Spleen (tissue), 11 donors: ENCODE data around the gene PRDX4. TPM values are rescaled to one million over a fixed set of nuclear protein-coding genes. Genes with fewer than 3 reads are reported as not detected.

Source experiments
- DNase-seq: peaks from one replicate; pipeline ENCODE4 v3.0.0-alpha.2; 2020
- H3K27ac ChIP-seq, 8 donors: fragments of 200-600 bp; sonication (generic) in 7 of 8; 1 replicate in 4 of 8; 2 replicates in 4 of 8; pipeline versions ENCODE4 v1.5.0 to v1.8.0; 2016 to 2021; ENCODE audit warnings: inconsistent platforms in 4 of 8, mild to moderate bottlenecking in 4 of 8, moderate library complexity in 1 of 8
- H3K27me3 ChIP-seq, 7 donors: fragments of 200-600 bp; sonication (generic) in 6 of 7; replicated peaks in 1 of 7; 1 replicate in 4 of 7; 2 replicates in 3 of 7; pipeline versions ENCODE4 v1.5.0 to v1.8.0; 2016 to 2021; ENCODE audit warnings: inconsistent platforms in 3 of 7, mild to moderate bottlenecking in 1 of 7
- H3K36me3 ChIP-seq, 6 donors: fragments of 200-600 bp; sonication (generic) in 5 of 6; 1 replicate in 4 of 6; 2 replicates in 2 of 6; pipeline versions ENCODE4 v1.5.0 to v1.8.0; 2016 to 2021; ENCODE audit warnings: inconsistent platforms in 2 of 6
- H3K4me1 ChIP-seq, 6 donors: fragments of 200-600 bp; sonication (generic) in 5 of 6; 1 replicate in 3 of 6; 2 replicates in 3 of 6; pipeline versions ENCODE4 v1.5.0 to v1.8.0; 2016 to 2021; ENCODE audit warnings: inconsistent platforms in 3 of 6
- H3K4me3 ChIP-seq, 8 donors: fragments of 200-600 bp; sonication (generic) in 7 of 8; 1 replicate in 4 of 8; 2 replicates in 4 of 8; pipeline versions ENCODE4 v1.5.0 to v1.8.0; 2016 to 2021; ENCODE audit warnings: inconsistent platforms in 4 of 8, mild to moderate bottlenecking in 4 of 8, moderate library complexity in 2 of 8
- H3K9me3 ChIP-seq, 8 donors: fragments of 200-600 bp; sonication (generic) in 7 of 8; 1 replicate in 4 of 8; 2 replicates in 4 of 8; pipeline versions ENCODE4 v1.5.0 to v1.8.0; 2016 to 2021; ENCODE audit warnings: inconsistent platforms in 4 of 8
- POLR2A ChIP-seq, 3 donors: fragments of 450-650 bp; IDR thresholded peaks; one replicate each; pipeline ENCODE4 v1.5.1; 2017; ENCODE audit warnings: antibody characterized with exemption in 3 of 3, mild to moderate bottlenecking in 1 of 3
- POLR2AphosphoS5 ChIP-seq, 3 donors: sonication (generic); formaldehyde crosslinking; IDR thresholded peaks; one replicate each; pipeline ENCODE4 v1.5.1; 2017; ENCODE audit warnings: antibody characterized with exemption in 3 of 3
- WGBS, 5 donors: extraction: QIAGEN DNeasy Blood & Tissue Kit in 3 of 5; methylation state at CpG; one replicate each; pipeline versions ENCODE4 v1.1.5 to v1.1.7; 2013 to 2018; 5-methylcytosine and 5-hydroxymethylcytosine counted together
- intact Hi-C: fragments of 100-400 bp; cut with DNase I; formaldehyde crosslinking; loops from one replicate; pipeline ENCODE4 v1.15.0; 2023; ENCODE audit warnings: low total_unique reads
- polyA plus RNA-seq, 3 donors: library from polyadenylated mRNA; stranded (reverse); fragments of 200-250 nt; gene quantifications; one replicate each; pipeline ENCODE4 v1.2.1, GENCODE V29; 2013
- total RNA-seq, 7 donors: library from RNA; depleted of rRNA in 3 of 7; stranded (reverse); fragments of >200 nt in 3 of 7; fragmentation: NEBNext Ultra II Directional in 4 of 7; extraction: Animal tissue kit (Norgen Biotek cat#: 25700) in 4 of 7; gene quantifications; one replicate each; pipeline versions ENCODE4 v1.1.0 to v1.2.1, GENCODE V29; 2016 to 2021
- TF ChIP-seq, protein P1 (sequence below), 11 experiments: fragments of 200-600 bp in 7 of 11; fragments of 450-650 bp in 4 of 11; sonication (generic) in 4 of 11; IDR thresholded peaks in 8 of 11; conservative IDR thresholded peaks in 3 of 11; 1 replicate in 7 of 11; 2 replicates in 4 of 11; pipeline versions ENCODE4 v1.4.0 to v1.8.0; 2016 to 2021; ENCODE audit warnings: antibody characterized with exemption in 11 of 11, inconsistent platforms in 4 of 11, mild to moderate bottlenecking in 1 of 11
- donor health status: healthy with polysubstance abuse.
- donor health status: DM: no; HTN: no; CAD: no; lungs with moderate emphysema.
- donor health status: DM: no; HTN: no; CAD: no.
- donor health status: Bipolar disorder and iron deficiency.
- donor health status: healthy.
- donor health status: DM: no; HTN: no; CAD: no.
- donor health status: DM: yes; HTN: yes; CAD: no.

PRDX4 gene
- total and polyA plus RNA-seq, 10 donors: 13.5 to 107 (median 38.1) TPM

DNA sequence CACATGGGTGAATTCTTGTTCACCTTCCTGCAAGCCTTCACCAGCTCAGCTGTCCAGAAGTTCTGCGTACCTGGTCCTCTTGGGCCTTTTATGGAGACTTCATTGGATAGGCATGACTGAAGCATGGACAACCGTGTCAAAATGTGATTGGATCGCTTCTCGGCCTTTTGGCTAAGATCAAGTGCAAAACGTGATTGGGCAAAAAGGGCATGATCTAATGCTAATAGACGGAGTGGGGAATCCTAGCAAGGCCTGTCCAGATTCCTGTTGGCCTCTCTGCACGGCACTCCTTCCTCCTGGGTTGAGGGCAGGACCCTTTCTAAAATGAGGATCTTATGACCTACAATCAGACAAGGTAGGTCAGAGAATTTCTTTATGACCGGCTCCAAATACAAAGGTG lies 24.9 kb downstream of the PRDX4 start:
- Histone ChIP-seq H3K36me3 (peaks cover 0 to 2% (median 0%) of the 10 kb centered on the region in 6 donors), H3K27ac (no peak overlapping the region), H3K27me3 (peaks cover 0 to 3% (median 0%) of the 10 kb centered on the region in 7 donors), H3K4me3 (no peak overlapping the region), H3K9me3 (no peaks in the 10 kb centered on the region), H3K4me1 (no peaks in the 10 kb centered on the region)
- TF ChIP-seq, protein P1, sequence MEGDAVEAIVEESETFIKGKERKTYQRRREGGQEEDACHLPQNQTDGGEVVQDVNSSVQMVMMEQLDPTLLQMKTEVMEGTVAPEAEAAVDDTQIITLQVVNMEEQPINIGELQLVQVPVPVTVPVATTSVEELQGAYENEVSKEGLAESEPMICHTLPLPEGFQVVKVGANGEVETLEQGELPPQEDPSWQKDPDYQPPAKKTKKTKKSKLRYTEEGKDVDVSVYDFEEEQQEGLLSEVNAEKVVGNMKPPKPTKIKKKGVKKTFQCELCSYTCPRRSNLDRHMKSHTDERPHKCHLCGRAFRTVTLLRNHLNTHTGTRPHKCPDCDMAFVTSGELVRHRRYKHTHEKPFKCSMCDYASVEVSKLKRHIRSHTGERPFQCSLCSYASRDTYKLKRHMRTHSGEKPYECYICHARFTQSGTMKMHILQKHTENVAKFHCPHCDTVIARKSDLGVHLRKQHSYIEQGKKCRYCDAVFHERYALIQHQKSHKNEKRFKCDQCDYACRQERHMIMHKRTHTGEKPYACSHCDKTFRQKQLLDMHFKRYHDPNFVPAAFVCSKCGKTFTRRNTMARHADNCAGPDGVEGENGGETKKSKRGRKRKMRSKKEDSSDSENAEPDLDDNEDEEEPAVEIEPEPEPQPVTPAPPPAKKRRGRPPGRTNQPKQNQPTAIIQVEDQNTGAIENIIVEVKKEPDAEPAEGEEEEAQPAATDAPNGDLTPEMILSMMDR (IDR thresholded peaks at IDR 0.05 in 8 of 11, conservative IDR thresholded peaks at IDR 0.05 in 3 of 11): no peak
- TF ChIP-seq POLR2AphosphoS5 (IDR thresholded peaks at IDR 0.05) (no peak), POLR2A (IDR thresholded peaks at IDR 0.05) (no peak)
- intact Hi-C loops: no loop called here
- DNase-seq: no peak
- whole genome bisulfite sequencing, 5 donors: 79 to 96% (median 91%) methylated on average over 7 to 8 of the region's 8 CpGs

DNA sequence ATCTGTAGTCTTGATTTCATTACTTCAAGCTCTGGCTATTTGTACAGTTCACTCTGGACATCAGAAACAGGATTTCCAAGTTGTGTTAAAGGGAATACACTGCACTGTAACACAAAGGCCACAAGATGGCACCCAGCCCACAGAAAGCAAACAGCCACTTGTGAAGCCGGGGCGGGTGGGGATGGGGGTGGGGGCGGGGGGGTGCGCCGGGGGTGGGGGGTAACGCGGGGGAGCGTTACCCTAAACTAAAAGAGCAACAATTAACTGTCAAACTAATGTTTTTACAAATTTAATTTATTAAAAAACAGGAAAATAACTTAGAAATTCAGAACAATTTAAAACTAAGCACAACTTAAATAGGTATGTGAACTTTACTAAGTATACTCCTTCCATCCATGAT lies 27.3 kb downstream of the PRDX4 start:
- no peak for TF ChIP-seq POLR2A (IDR thresholded peaks at IDR 0.05)
- no peak for TF ChIP-seq POLR2AphosphoS5 (IDR thresholded peaks at IDR 0.05)
- TF ChIP-seq, protein P1 (IDR thresholded peaks at IDR 0.05 in 8 of 11, conservative IDR thresholded peaks at IDR 0.05 in 3 of 11): peak in 7 of 11 experiments; percentile 33 to 62 (median 56)
- 0 to 3% (median 1%) methylated on average over 3 to 8 of the region's 8 CpGs for WGBS, 5 donors
- Histone ChIP-seq H3K4me3 (no peak overlapping the region), H3K4me1 (no peaks in the 10 kb centered on the region), H3K27me3 (peaks cover 0 to 3% (median 0%) of the 10 kb centered on the region in 7 donors), H3K36me3 (no peaks in the 10 kb centered on the region), H3K9me3 (no peaks in the 10 kb centered on the region), H3K27ac (no peak overlapping the region)
- intact Hi-C loops: loop anchor here (2.0 kb wide), 1 partner anchor 208 kb away; no protein-coding TSS in a partner anchor
- DNase-seq: no peak

DNA sequence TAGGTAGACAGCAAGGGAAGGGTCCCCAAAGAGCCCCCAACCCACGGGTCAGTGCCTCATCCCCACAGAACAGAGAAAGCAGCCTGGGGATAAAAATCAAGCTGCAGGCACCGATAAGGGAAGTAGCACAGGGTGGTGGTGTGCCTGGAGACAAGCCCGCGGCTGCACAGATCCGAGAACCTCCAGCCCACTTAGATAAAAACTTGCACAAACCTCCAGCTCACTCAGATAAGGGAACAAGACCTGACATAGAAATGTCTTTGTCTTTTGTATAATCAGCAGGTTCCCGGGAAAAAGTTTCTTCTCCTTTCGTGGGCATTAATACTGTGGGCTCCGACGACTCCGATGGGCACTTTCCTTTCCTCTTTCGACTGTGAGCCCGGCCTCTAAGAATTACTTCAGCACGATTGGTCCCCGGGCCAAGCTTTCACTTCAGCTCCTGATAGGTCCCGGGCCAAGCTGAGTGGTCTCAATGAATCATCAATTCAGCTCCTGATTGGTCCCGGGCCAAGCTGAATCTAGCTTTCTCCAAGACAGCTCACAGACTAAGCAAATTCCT lies 32.4 kb downstream of the PRDX4 start:
- WGBS, 5 donors: 15 to 59% (median 33%) methylated on average over 10 to 16 of the region's 16 CpGs
- peaks cover 0 to 3% (median 0%) of the 10 kb centered on the region in 7 donors for H3K27me3 ChIP-seq
- H3K4me1 ChIP-seq: no peaks in the 10 kb centered on the region
- intact Hi-C loops: no loop called here
- no peaks in the 10 kb centered on the region for H3K9me3 ChIP-seq
- H3K4me3 ChIP-seq: peak overlapping the region in 1 of 8 donors; percentile 36
- H3K36me3 ChIP-seq: peaks cover 0 to 41% (median 4%) of the 10 kb centered on the region in 6 donors
- no peak for DNase-seq
- peak overlapping the region in 4 of 8 donors; percentile 18 to 50 (median 22) for H3K27ac ChIP-seq
- TF ChIP-seq, protein P1 (IDR thresholded peaks at IDR 0.05 in 8 of 11, conservative IDR thresholded peaks at IDR 0.05 in 3 of 11): no peak
- TF ChIP-seq POLR2A (IDR thresholded peaks at IDR 0.05): no peak
- peak in 1 of 3 donors; percentile 12 for TF ChIP-seq POLR2AphosphoS5 (IDR thresholded peaks at IDR 0.05)

DNA sequence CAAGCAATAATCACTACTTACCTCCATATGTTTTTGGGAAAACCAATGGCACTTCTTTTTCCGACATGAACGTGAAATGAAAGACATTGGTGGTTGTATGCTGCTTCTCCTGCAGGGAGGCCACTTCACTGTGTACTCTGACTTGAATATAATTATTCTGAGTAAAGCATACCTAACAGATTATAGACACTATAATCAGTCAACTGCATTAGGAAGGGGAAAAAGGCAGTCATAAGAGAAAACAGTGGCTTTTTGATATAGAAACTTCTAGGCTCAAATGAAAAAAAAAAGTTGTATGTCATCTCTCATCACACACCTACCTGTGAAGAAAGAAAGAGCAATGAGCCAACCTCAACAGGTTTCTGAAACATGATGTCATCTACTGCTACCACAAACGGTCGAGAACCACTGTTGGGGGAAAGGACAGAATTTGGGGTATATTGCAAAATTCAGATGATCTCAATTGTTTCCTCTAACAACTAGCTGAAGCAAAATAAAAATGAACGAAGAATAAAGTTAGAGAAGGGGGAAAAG lies 37.4 kb downstream of the PRDX4 start:
- intact Hi-C loops: no loop called here

More for the DNA sequence above, 37.4 kb downstream of the PRDX4 start:
- WGBS, 5 donors: 77 to 92% (median 90%) methylated on average over 5 of the region's 5 CpGs
- peaks cover 0 to 90% (median 22%) of the 10 kb centered on the region in 6 donors for H3K36me3 ChIP-seq
- no peaks in the 10 kb centered on the region for H3K4me1 ChIP-seq
- H3K9me3 ChIP-seq: no peaks in the 10 kb centered on the region
- TF ChIP-seq POLR2AphosphoS5 (IDR thresholded peaks at IDR 0.05) (no peak), POLR2A (IDR thresholded peaks at IDR 0.05) (no peak)
- TF ChIP-seq, protein P1 (IDR thresholded peaks at IDR 0.05 in 8 of 11, conservative IDR thresholded peaks at IDR 0.05 in 3 of 11): no peak
- no peak overlapping the region for H3K4me3 ChIP-seq
- DNase-seq: no peak
- no peaks in the 10 kb centered on the region for H3K27me3 ChIP-seq
- no peak overlapping the region for H3K27ac ChIP-seq
